Stimulated activated CD8-positive, alpha-beta memory T cell treated with anti-CD3 and anti-CD28 coated beads, Interleukin-4, amount 100 ng/mL, for 4 hours (primary cell): Measurements from ENCODE around the gene OLA1.

ENCODE experiments used
- DNase-seq, 2 donors: peaks; one replicate each; pipeline ENCODE4 v3.0.0-alpha.2; 2020; ENCODE audit warnings: low read depth in 2 of 2, low spot score in 1 of 2

Gene OLA1

DNA sequence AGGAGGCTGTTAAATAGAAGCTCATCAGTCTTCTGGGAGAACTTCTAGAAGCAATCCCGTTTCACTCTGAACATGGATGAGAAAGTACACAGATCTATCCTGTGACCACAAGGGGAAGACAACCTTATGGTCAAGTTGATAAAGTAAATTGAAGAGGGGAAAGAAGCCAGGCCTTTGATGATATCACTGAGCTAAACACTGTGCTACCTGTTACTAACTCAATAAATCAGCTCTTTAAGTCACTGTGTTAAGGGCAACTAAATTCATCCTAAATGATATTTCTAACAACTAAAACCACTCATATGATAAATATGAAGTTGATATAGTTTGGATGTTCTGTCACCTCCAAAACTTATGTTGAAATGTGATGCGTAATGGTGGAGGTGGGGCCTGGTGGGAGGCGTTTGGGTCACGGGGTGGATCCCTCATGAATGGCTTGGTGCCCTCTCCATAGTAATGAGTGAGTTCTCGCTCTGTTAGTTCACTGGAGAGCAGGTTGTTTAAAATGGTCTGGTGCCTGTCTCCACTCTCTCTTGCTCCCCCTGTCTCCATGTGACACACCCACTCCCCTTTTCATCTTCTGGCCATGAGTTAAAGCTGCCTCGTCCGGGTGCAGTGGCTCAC, 23.6 kb downstream of the OLA1 start:
- DNase-seq: no peak

DNA sequence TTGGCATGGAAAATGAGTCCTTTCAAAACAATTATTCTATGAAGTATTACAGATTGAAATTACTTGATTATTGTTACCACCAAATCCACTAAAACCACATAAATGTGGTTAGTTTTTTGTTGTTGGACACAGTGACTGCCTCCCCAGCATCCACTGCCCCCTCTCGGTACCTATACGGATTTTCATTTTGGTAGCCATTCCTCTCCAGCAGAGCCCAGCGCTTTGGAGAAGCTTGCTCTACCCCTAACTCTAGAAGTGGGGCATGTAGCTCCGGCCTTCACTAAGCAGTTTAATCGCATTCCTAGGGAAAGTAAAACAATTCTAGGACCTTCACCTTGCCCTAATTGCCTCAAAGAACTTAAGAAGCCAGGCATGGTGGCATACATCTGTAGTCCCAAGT, 24.2 kb downstream of the OLA1 start:
- DNase-seq: no peak

DNA sequence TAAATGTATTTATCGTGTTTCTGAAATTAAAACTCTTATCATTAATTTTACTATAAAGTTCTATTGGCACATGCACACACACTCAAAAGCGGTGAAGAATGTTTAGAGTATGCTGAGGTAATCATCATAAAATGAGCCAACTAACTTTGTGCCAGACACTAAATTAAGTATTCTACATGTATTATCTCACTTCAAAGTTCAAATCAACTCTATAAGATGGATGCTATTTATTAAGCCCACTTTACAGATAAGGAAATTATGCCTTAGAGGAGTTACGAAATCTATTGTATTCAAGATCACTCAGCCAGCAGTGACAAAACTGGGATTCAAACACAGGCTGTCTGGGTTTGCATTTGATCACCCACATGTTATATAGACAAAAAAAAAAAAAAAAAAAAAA, 24.9 kb downstream of the OLA1 start:
- DNase-seq: no peak

DNA sequence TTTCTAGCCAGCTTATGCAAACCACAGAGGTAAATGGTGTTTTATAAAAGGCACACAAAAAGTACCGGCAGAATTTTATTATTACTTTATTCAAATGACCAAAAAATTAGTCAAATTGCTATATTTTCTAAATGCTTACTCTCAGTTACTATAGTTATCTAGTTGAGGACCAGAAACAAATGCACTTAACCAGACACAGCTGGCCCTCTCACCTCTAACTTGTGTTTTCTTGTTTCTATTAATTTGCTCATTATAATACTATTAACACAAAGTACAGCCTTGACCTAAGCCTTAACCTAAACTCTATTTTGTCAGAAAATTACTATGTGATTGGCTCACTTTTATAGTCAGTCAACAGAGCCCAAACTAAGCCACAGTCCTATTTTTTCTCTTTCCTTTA, 26.2 kb downstream of the OLA1 start:
- DNase-seq: no peak

DNA sequence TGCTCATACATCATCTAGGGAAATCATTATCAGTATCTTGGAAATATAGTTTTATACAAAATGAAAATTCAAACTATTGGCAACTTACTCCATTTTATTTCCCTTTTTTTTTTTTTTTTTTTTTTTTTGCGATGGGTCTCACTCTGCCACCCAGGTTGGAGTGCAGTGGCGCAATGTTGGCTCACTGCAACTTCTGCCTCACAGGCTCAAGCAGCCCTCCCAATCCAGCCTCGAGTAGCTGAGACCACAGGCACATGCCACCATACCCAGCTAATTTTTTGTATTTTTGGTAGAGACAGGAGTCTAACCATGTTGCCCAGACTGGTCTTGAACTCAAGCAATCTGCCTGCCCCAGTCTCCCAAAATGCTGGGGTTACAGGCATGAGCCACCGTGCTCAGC, 29.0 kb downstream of the OLA1 start:
- DNase-seq: no peak

DNA sequence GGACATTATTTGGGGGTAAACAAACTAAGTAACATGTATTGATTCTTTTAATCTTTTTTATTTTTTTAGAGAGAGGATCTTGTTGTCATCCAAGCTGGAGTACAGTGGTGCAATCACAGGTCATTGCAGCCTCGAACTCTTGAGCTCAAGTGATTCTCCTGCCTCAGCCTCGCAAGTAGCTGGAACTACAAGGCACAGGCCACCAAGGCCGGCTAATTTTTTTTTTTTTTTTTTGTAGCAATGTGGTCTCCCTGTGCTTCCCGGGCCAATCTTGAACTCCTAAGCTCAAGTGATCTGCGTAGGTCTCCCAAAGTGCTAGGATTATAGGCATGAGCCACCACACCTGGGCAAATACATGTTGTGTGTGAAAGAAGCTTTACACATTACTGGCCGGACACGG, 29.6 kb downstream of the OLA1 start:
- no peak for DNase-seq

DNA sequence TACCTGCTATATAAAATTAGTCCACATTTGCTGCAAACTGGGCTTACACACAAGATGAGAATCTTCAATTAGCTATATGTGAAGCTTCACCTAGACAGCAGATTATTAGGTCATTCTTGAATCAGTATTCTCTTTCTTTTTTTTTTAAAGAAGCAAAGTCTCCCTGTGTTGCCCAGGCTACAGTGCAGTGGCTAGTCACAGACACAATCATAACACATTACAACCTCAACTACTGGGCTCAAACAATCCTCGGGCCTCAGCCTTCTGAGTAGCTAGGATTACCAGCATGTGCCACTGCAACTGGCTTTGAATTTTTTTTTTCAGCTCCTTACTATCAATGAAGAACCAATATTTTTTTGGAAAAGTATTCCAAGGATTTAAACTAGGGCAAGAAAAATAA, 30.5 kb downstream of the OLA1 start:
- no peak for DNase-seq

DNA sequence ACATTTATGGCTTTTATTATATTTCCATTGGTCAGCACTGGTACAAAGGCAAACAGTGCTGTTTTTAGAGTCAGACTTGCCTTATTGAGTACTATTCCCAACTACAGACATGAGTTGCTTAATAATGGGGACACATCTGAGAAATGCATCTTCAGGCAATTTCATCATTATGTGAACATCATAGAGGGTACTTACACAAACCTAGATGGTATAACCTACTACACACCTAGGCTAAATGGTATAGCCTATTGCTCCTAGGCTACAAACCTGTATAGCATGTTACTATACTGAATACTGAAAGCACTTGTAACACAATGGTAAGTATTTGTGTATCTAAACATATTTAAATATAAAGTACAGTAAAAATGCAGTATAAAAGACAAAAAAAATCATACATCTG, 36.4 kb downstream of the OLA1 start:
- DNase-seq: no peak

DNA sequence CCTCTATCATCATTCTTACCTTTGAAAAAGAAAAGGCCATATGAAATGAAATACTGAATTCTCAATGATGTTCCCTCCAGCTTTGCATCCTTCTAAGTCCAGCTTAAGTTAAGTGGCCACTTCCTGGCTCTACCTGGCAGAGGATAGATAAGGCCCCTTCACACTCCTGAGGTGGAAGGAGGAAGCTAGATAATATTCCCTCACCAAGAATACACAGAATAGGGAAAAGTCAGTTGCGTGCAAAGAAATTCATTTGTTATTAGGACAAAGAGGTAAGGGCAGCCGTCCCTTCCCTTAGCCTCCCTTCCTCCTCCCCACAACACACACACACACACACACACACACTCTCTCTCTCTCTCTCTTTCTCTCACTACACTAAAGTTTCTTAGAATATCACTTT, 37.5 kb downstream of the OLA1 start:
- no peak for DNase-seq

DNA sequence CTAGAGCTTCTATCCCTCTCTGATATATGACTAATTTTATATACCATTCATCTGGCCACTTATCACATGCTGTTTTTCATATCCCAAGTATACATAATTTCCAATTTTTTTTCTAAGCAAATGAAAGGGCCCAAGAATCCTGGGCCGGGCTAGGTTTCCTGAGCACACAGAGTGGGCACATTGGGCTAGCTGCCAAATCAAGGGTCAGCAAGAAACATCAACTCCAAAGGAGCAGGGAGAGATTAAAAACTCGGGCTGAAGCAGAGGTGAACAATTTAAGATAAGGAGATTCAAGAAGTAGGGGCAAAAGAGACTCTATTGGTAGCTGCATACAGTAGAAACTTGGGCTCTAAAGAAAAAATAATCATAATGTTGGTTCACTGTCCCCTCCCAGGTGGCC, 39.0 kb downstream of the OLA1 start:
- DNase-seq: no peak

DNA sequence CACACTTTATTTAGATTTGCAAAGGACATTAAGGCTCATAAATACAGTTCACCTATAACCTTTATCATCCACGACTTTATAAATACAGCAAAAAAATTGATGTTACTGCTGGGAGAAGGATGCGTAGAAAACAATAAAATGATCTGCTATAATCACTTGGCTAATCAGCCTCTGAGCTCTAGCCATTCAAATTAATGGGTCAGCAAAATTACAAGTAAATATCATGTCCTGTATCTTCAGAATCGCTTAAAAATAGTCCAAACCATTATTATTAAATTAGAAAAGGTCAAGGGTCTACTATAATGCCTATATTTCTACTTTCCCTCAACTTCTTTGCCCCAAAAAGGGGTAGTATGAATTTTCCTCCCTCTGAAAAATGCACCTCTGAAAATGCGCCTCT, 40.3 kb downstream of the OLA1 start:
- no peak for DNase-seq

DNA sequence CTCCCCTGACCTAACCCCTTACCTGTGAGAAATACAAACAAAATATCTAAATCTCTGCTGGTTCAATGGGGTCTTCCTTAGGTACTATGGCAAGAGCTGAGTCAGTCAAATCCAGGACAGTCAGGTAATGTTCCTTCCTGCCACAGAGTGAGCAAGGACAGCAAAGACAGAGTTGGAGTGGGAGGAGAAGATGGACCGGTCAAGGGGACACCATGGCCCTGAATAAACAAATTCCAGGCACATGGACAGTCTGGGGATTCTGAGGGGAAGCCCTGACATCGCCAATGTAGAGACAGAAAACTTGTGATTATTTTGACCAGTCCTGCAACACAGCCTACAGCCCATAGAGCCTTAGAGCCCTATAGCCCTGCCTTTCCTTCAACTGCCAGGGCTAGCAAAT, 42.8 kb downstream of the OLA1 start:
- no peak for DNase-seq

DNA sequence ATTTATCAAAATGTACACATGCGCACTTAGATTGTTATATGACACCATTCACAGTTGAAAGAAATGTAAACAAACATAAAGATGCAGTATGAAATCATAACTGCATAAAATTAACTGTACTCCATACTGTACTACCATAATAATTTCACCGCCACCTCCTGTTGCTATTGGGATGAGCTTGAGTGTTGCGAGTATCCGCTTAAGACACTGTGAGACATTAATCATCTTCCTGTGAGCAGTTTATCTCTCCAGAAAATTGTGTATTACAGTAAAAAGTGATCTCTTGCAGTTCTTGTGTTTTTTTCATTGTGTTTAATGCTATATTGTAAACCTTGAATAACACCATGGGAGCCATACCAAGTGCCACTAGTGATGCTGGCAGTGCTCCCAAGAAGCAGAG, 46.1 kb downstream of the OLA1 start:
- no peak for DNase-seq

DNA sequence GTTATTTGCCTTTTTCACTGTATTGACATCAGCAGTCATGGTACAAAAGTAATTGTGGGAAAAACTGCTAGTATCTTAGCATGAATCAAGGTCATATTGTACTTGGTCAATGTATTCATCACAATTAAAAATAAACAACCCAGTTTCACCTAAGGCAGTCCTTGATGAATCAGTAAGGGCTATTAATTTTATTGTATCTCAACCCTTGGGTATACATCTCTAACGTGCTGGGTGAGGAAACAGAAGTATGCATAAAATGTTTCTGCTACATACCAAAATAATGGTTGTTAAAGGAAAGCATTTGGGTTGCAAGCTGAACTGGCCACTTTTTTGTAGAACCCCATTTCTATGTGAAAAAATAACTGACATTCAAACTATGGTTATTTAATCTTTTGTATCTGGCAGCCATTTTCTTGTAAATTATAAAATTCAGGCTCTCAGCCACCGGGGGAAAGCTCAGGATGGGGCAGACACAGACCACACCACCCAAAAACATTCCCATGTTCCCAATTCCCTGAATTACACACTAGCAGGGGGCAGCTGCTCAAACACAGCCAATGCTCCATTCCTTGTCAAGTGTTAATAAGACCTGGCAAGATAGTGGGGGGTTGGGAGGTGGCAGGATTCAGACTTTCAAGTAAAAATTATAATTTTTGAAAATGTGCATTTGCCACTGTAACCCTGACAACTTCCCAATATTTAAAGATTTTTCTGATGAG, 49.3 kb downstream of the OLA1 start:
- no peak for DNase-seq

DNA sequence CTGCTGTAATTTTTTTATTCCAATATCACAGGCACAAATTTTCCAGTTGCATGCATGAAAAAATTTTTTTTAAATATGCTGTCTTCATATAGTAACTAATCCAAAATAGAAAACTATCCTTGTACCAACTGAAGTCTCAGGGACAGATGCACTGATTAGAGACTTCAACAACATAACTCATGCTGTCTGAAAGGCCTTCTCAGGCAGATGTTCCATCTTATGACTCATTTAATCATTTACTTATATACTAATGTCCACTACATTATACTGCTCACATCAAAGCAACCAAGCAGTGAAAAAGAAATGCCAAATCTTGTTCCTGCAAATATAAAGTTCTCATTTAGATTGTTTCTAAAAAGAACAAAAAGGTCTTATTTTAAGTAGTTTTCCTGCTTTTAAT, 53.1 kb downstream of the OLA1 start:
- no peak for DNase-seq

DNA sequence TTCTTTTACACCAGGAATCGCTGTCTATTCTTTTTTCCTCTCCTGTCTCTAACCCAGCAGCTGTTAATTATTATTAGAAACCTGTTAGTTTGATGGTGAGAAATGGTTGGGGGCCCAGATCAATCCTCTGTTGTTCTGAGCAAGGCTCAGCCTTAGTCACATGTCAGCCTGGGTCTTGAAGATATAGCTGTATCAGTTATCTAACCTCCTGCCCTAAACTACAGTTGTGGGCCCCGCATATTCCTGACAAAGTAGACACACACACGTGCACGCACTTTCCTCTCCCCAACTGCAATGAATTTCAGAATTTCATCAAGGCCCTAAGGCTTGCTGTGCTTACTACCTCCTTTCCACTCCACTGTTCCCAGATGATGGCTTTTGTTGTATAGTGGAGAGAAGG, 54.6 kb downstream of the OLA1 start:
- no peak for DNase-seq

DNA sequence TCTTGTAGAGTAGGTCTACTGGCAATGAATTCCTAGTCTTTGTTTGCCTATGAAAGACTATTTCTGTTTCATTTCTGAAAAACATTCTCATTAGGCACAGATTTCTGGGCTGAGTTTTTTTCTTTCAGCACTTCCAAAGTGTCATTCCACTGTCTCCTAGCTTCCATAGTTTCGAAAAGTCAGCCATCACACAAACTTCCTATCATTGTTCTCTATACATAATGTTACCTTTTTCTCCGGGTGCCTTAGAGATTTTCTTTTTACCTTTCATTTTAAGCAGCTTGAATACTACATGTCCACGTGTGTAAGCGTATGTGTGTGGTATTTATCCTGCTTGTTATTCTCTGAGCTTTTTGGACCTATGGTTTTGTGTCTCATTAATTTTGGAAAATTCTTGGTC, 55.7 kb downstream of the OLA1 start:
- DNase-seq: no peak

DNA sequence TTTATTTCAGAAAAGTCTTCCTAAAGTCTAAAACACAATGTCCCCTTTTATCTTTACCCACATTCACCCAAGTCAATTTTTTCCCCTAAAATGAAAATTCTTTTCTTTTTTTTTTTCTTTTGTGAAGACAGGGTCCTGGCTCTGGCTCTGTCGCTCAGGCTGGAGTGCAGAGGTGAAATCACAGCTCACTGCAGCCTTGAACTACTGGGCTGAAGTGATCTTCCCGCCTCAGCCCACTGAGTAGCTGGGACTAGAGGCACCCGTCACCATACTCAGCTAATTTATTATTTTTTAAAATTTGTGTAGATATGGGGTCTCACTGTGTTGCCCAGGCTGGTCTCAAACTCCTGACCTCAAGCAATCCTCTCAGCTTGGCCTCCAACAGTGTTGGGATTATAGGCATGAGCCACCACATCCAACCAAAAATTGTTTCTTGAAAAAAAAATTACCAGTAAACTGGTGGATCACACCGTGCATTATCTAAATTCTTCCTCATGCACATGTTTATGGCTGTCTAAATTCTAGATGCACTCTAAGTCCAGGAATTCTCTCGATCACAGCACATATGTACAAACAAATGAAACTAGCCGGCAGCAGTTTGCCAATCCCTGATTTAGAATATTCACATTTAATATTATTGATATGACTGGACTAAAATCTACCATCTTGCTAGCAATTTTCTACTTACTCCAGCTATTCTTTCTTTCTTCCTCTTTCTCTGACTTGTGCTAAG, 56.8 kb downstream of the OLA1 start:
- DNase-seq: no peak

DNA sequence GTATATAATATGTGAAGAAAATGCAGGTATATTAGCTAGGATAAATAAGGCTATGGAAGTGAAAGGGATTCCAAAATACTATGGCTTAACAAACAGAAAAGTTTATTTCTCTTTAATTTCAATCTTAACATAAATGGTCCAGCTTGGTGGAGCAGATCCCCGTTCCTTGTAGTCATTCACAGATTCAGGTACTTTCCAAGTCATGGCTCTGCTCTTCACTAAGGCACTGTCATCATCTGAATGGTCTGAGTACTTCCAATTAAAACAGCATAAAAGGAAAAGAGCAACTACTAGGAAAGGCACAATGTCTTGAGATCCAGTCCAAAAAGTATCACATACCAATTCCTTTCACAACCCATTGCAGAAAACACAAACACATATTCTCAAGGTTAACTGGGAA, 63.4 kb downstream of the OLA1 start:
- no peak for DNase-seq

DNA sequence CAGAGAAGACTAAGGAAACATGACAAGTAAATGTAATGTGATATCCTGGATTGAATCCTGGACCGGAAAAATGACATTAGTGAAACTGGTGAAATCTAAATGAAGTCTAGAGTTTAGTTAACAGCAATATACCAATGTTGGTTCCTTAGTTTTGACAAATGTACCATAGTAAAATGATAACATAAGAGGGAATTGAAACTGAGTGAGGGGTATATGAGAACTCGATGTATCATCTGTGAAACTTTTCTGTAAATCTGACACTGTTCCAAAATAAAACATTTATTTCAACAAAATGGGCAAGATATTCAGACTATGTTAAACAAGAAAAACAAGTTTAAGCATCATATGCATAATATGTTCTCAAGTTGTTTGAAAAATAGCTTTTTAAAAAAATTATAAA, 63.8 kb downstream of the OLA1 start:
- DNase-seq: no peak

DNA sequence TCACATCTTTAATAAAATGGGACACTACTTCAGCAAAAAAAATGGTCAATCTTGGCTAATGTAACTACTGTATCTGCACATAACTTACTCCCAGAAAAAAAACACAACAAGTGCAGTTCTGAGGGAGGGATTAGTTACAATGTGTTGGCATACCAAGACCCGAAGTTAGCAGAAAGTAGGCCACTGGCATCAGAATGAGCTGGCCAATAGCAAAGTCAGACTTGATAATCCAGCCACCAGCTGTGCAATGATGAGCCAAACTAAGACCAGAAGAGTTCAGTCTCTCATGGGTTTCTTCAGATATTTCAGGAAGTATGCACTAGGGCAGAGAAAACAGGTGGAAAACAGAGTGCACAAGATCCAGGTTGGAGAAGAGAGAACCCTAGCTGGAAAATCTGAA, 65.3 kb downstream of the OLA1 start:
- no peak for DNase-seq

DNA sequence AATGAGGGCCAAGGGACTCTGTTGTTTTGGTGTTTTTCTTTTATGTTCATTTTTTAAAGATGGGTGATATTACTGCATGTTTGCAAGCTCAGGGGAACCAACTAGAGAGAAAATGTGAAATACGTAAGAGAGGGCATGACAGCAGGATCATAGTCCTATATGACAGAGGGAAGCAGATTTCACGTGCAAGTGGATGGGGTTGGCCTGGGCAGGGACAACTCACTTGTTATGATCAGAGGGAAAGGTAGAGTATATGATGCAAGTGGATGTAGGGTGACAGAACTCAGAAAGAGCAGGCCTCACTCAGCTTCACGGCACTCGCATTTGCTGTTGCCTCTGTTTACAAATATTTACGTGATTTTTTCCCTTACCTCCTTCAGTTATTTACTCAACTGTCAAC, 67.0 kb downstream of the OLA1 start:
- no peak for DNase-seq
